NCI-H526 treated with DMSO at 0.1 percent for 48 hours (cell line): ENCODE measurements around the gene DMRTC2.

ENCODE experiments used
- DNase-seq: peaks from one replicate; lab custom pipeline; 2025; lab: John Stamatoyannopoulos, UW

DMRTC2 gene

GRCh38 chr19:41847351-41848105 lies 2.7 kb downstream of the DMRTC2 start:
- no peak for DNase-seq

GRCh38 chr19:41848666-41849065 lies 3.8 kb downstream of the DMRTC2 start:
- no peak for DNase-seq

GRCh38 chr19:41849067-41849466 lies 4.2 kb downstream of the DMRTC2 start:
- no peak for DNase-seq

GRCh38 chr19:41850381-41850780 lies 5.5 kb downstream of the DMRTC2 start:
- no peak for DNase-seq

GRCh38 chr19:41851456-41851855 lies 6.6 kb downstream of the DMRTC2 start:
- DNase-seq, result no peak

GRCh38 chr19:41853344-41853743 lies 8.5 kb downstream of the DMRTC2 start:
- DNase-seq, result no peak

- no peak for DNase-seq
These were observed 8.9 kb downstream of the DMRTC2 start for GRCh38 chr19:41853768-41854167.

GRCh38 chr19:41859213-41859617 lies 14.4 kb downstream of the DMRTC2 start:
- no peak for DNase-seq

GRCh38 chr19:41859618-41860418 lies 15.0 kb downstream of the DMRTC2 start, which contains the start of gene RPS19:
Gene RPS19, plus strand, starts transcription at chr19:41860255. Its CDS starts 520 bp downstream, at chr19:41860775.
- peak; percentile 99 for DNase-seq

GRCh38 chr19:41860419-41861115 lies 15.7 kb downstream of the DMRTC2 start:
- no peak for DNase-seq

- DNase-seq, result no peak
These were observed 16.4 kb downstream of the DMRTC2 start for GRCh38 chr19:41861116-41861768.

GRCh38 chr19:41861846-41862245 lies 17.0 kb downstream of the DMRTC2 start:
- no peak for DNase-seq

- DNase-seq, result no peak
These were observed 17.7 kb downstream of the DMRTC2 start for GRCh38 chr19:41862445-41862986.

- DNase-seq, result no peak
These were observed 18.5 kb downstream of the DMRTC2 start for GRCh38 chr19:41863209-41863931.

GRCh38 chr19:41864374-41864773 lies 19.5 kb downstream of the DMRTC2 start:
- no peak for DNase-seq

- DNase-seq, result no peak
These were observed 21.4 kb downstream of the DMRTC2 start for GRCh38 chr19:41866284-41866683.

GRCh38 chr19:41868120-41868988 lies 23.5 kb downstream of the DMRTC2 start:
- DNase-seq, result no peak

- no peak for DNase-seq
These were observed 24.1 kb downstream of the DMRTC2 start for GRCh38 chr19:41868989-41869300.

GRCh38 chr19:41869374-41869955 lies 24.6 kb downstream of the DMRTC2 start:
- DNase-seq, result no peak

- DNase-seq, result no peak
These were observed 25.6 kb downstream of the DMRTC2 start for GRCh38 chr19:41870401-41870873.
